Activated naive CD8-positive, alpha-beta T cell treated with anti-CD3 and anti-CD28 coated beads for 36 hours (primary cell): ENCODE measurements around the gene RHOF. TPM values are rescaled to one million over a fixed set of nuclear protein-coding genes. Genes with fewer than 3 reads are reported as not detected.

Experiments
- DNase-seq: peaks from one replicate; pipeline ENCODE4 v3.0.0; 2021
- H3K27ac Mint-ChIP-seq: one replicate; pipeline ENCODE4 v1.8.0; 2022; ENCODE audit warnings: mild to moderate bottlenecking, moderate library complexity, mixed read lengths
- H3K27me3 Mint-ChIP-seq: one replicate; pipeline ENCODE4 v1.8.0; 2022; ENCODE audit warnings: mild to moderate bottlenecking, mixed read lengths
- H3K36me3 Mint-ChIP-seq: one replicate; pipeline ENCODE4 v1.8.0; 2021; ENCODE audit warnings: mild to moderate bottlenecking, mixed read lengths
- H3K4me1 Mint-ChIP-seq: one replicate; pipeline ENCODE4 v1.8.0; 2021; ENCODE audit warnings: mixed read lengths
- H3K4me3 Mint-ChIP-seq: one replicate; pipeline ENCODE4 v1.8.0; 2022; ENCODE audit warnings: mild to moderate bottlenecking, moderate library complexity, mixed read lengths
- H3K9me3 Mint-ChIP-seq: one replicate; pipeline ENCODE4 v1.8.0; 2022; ENCODE audit warnings: mixed read lengths
- total RNA-seq, 2 experiments: library from RNA; stranded (reverse); gene quantifications; one replicate each; pipeline ENCODE4 v1.2.3, GENCODE V29; 2021

RHOF gene
- total RNA-seq, 2 experiments from 2014 or later = 78.6 to 85.5 TPM

- Mint-ChIP-seq H3K9me3 (no peaks in the 10 kb centered on the region), H3K27ac (peak overlapping the region; percentile 73), H3K4me1 (peaks cover 40% of the 10 kb centered on the region), H3K27me3 (no peaks in the 10 kb centered on the region), H3K36me3 (peaks cover 35% of the 10 kb centered on the region), H3K4me3 (peak overlapping the region; percentile 86)
- peak; percentile 82 for DNase-seq
Measured at GRCh38 chr12:121811434-121812319, 18.2 kb upstream of the RHOF start.

DNA sequence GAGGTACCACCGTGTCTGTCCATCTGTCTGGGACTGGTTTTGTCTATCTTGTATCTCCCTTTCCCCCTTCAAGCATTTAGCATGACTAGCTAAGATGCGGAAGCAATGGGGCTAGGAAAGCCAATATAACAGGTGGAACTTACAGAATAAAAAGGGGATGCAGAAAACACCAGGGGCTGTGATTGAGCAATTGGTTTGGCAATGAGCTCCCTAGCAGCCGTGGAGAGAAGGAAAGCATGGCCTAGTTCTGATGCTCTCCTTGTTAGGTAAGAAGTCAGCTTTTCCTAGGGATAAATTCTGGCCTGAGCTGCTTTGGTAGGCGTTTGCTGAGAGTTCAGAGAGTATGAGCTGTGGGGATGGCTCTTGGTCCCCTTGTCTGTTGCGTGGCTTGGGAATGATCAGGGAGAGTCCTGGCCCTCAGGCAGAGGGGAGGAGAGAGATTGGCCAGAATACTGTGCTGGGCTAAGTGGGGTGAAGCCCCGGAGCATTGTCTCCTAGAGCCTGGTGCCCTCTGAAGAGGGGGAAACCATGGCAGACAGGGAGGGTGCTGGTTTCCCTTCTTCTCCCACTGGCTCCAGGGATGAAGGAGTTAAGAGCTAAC is 17.4 kb upstream of the RHOF start:
- H3K27ac Mint-ChIP-seq = peak overlapping the region; percentile 72
- H3K4me3 Mint-ChIP-seq = peak overlapping the region; percentile 86
- peaks cover 34% of the 10 kb centered on the region for H3K36me3 Mint-ChIP-seq
- no peak for DNase-seq
- H3K9me3 Mint-ChIP-seq = no peaks in the 10 kb centered on the region
- H3K4me1 Mint-ChIP-seq = peaks cover 43% of the 10 kb centered on the region
- no peaks in the 10 kb centered on the region for H3K27me3 Mint-ChIP-seq

GRCh38 chr12:121810234-121810817 is 16.8 kb upstream of the RHOF start:
- H3K27ac Mint-ChIP-seq = peak overlapping the region; percentile 72
- no peak for DNase-seq
- peak overlapping the region; percentile 86 for H3K4me3 Mint-ChIP-seq
- H3K4me1 Mint-ChIP-seq = peaks cover 43% of the 10 kb centered on the region
- peaks cover 35% of the 10 kb centered on the region for H3K36me3 Mint-ChIP-seq
- no peaks in the 10 kb centered on the region for H3K27me3 Mint-ChIP-seq
- no peaks in the 10 kb centered on the region for H3K9me3 Mint-ChIP-seq

DNA sequence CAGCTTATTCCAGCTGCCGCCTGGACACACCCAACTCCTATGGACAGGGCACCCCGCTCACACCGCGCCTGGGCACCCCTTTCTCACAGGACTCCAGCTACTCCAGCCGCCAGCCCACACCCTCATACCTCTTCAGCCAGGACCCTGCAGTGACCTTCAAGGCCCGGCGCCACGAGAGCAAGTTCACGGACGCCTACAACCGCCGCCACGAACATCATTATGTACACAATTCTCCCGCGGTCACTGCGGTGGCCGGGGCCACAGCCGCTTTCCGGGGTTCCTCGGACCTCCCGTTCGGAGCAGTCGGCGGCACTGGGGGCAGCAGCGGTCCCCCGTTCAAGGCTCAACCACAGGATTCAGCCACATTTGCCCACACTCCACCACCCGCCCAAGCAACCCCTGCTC is 16.2 kb upstream of the RHOF start:
- Mint-ChIP-seq H3K4me1 (peaks cover 43% of the 10 kb centered on the region), H3K27me3 (no peaks in the 10 kb centered on the region), H3K36me3 (peaks cover 34% of the 10 kb centered on the region), H3K4me3 (no peak overlapping the region), H3K27ac (no peak overlapping the region), H3K9me3 (no peaks in the 10 kb centered on the region)
- DNase-seq = no peak

DNA sequence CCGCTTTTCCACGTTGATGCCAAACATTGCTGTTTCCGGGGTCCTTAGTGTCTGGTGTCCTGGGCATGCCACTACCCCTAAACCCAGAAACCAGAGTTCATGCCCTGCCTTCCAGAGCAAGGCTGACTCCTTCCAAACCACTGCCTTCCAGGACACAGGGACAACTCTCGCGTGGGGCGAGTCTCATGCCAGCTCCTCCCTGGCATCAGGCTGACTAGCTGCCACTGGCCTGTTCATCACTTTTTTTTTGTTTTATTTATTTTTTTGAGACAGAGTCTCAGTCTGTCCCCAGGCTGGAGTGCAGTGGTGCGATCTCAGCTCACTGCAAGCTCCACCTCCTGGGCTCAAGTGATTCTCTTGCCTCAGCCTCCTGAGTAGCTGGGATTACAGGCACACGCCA is 15.1 kb upstream of the RHOF start:
- Mint-ChIP-seq H3K27me3 (no peaks in the 10 kb centered on the region), H3K27ac (no peak overlapping the region)

DNA sequence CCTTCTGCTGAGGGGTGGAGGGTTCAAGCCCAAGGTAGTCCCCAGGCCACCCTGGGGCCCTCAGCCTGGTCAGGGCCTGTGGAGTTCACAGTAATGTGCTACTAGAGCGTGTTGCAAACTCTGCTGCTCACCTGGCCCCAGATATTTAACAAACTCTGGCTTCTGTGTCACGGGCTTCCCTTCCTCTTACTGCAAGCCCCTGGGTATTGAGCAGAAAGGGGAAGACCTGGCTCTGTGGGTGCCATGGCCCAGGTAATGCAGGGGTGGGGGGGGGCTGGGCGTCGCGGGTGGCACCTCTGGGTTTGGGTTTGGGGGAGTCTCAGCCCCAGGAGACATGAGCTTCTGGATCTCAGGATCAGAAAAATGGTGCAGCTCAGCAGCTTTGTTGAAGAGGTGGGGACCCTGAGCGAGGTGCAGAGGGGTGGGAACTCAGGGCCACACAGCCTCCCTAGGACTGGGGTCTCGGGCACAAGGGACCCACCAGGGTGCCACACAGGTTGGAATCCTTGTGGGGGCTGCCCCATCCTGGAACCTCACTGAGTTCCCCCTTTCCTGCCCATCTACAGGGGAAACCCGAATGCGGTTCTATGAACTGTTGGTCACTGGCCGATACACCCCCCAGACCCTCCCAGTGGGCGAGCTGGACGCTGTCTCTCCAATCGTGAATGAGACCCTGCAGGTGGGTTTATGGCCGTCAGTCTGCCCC is 14.3 kb upstream of the RHOF start:
- no peak for DNase-seq
- H3K4me3 Mint-ChIP-seq = peak overlapping the region; percentile 18
- no peaks in the 10 kb centered on the region for H3K9me3 Mint-ChIP-seq
- H3K27ac Mint-ChIP-seq = peak overlapping the region; percentile 25
- peaks cover 26% of the 10 kb centered on the region for H3K36me3 Mint-ChIP-seq
- no peaks in the 10 kb centered on the region for H3K27me3 Mint-ChIP-seq
- H3K4me1 Mint-ChIP-seq = peaks cover 33% of the 10 kb centered on the region

More for the DNA sequence above, 15.1 kb upstream of the RHOF start:
- H3K9me3 Mint-ChIP-seq = no peaks in the 10 kb centered on the region
- H3K36me3 Mint-ChIP-seq = peaks cover 30% of the 10 kb centered on the region
- no peak overlapping the region for H3K4me3 Mint-ChIP-seq
- DNase-seq = no peak
- H3K4me1 Mint-ChIP-seq = peaks cover 41% of the 10 kb centered on the region

DNA sequence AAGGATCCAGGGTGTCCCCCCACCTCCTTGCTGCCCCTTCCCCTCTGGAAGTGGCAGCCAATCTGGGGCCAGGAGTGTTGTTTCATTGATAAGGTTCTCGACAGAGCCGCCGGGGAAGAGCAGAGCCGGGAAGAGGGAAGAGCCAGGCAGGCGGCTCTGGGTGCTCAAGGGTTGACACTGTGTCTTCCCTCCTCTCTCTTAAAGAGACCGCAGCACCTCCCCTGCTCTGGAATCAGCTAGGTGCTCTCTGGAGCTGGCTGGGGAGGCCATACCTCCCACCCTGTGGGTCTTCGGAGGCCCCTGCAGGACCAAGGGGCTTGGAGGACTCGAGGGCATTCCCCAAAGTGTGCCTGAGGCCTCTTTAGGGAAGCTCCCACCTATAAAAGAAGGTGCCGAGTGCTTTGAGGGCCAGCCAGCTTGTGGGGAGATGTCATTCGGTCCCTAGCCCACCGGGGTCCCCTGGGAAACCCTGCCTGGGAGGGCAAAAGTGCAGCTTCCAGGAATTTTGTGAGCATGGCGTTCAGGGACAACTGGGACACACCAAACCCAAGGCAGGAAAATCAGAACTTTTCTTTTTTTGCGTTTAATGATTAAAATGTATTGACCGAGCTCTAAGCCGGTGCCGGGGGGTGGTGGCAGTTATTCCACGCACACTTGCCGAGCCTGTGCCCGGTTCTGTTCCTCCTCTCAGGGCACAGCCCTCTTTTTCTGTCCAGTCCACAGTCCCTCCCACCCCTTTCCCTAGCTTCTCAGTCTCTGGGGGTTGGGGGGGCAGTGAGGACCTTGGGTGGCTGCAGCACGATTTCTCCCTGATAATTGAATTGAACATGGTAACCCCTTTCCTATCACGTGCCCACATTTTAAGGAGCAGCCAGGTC is 13.3 kb upstream of the RHOF start:
- H3K27me3 Mint-ChIP-seq = no peaks in the 10 kb centered on the region
- peak overlapping the region; percentile 85 for H3K4me3 Mint-ChIP-seq
- no peaks in the 10 kb centered on the region for H3K9me3 Mint-ChIP-seq
- DNase-seq = no peak
- peaks cover 26% of the 10 kb centered on the region for H3K36me3 Mint-ChIP-seq
- H3K27ac Mint-ChIP-seq = peak overlapping the region; percentile 79
- peaks cover 32% of the 10 kb centered on the region for H3K4me1 Mint-ChIP-seq

GRCh38 chr12:121806009-121806545 is 12.6 kb upstream of the RHOF start:
- no peak for DNase-seq
- Mint-ChIP-seq H3K4me1 (peaks cover 31% of the 10 kb centered on the region), H3K9me3 (no peaks in the 10 kb centered on the region), H3K4me3 (peak overlapping the region; percentile 85), H3K27ac (peak overlapping the region; percentile 79), H3K36me3 (peaks cover 32% of the 10 kb centered on the region), H3K27me3 (no peaks in the 10 kb centered on the region)

GRCh38 chr12:121805171-121806008 is 11.9 kb upstream of the RHOF start:
- H3K4me3 Mint-ChIP-seq = peak overlapping the region; percentile 95
- peaks cover 30% of the 10 kb centered on the region for H3K36me3 Mint-ChIP-seq

DNA sequence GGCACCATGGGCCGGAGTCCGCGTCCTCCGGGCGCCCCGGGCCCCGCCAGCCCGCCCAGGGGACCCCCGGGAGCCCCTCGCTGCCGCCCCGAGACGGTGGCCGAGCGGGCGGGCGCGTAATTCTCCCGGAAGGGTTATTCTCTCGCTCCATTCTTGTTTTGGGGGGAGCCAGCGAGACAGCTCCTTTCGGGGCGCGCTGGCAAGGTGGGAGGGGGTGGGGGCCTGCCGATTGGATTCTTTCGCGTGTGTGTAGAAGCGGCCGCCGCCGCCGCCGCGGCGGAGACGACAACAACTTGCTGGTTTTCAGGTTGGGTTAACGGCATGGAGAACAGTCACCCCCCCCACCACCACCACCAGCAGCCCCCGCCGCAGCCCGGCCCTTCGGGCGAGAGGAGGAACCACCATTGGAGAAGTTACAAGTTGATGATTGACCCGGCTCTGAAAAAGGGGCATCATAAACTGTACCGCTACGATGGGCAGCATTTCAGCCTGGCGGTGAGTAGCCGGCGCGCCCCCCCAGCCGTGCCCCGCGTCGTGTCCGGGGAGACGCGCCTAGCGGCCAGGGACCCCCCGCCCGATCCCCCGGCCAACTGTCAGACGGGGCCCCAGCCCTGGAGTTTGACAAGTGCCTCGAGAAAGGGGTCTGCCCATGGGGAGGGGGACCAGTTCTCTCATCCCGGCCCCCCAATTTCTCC is 11.1 kb upstream of the RHOF start:
- Mint-ChIP-seq H3K9me3 (no peaks in the 10 kb centered on the region), H3K36me3 (peaks cover 27% of the 10 kb centered on the region), H3K27me3 (no peaks in the 10 kb centered on the region), H3K4me3 (peak overlapping the region; percentile 95), H3K27ac (peak overlapping the region; percentile 96), H3K4me1 (peaks cover 26% of the 10 kb centered on the region)
- DNase-seq = peak; percentile 58

More at GRCh38 chr12:121805171-121806008, 11.9 kb upstream of the RHOF start:
- Mint-ChIP-seq H3K27me3 (no peaks in the 10 kb centered on the region), H3K9me3 (no peaks in the 10 kb centered on the region), H3K27ac (peak overlapping the region; percentile 96), H3K4me1 (peaks cover 26% of the 10 kb centered on the region)
- DNase-seq = no peak

GRCh38 chr12:121803861-121804416 is 10.5 kb upstream of the RHOF start, which contains the start of gene SETD1B:
Gene SETD1B, plus strand, starts transcription at chr12:121804009. Its CDS starts 729 bp downstream, at chr12:121804738.
- Mint-ChIP-seq H3K36me3 (peaks cover 22% of the 10 kb centered on the region), H3K4me1 (peaks cover 31% of the 10 kb centered on the region)
- DNase-seq = peak; percentile 68

DNA sequence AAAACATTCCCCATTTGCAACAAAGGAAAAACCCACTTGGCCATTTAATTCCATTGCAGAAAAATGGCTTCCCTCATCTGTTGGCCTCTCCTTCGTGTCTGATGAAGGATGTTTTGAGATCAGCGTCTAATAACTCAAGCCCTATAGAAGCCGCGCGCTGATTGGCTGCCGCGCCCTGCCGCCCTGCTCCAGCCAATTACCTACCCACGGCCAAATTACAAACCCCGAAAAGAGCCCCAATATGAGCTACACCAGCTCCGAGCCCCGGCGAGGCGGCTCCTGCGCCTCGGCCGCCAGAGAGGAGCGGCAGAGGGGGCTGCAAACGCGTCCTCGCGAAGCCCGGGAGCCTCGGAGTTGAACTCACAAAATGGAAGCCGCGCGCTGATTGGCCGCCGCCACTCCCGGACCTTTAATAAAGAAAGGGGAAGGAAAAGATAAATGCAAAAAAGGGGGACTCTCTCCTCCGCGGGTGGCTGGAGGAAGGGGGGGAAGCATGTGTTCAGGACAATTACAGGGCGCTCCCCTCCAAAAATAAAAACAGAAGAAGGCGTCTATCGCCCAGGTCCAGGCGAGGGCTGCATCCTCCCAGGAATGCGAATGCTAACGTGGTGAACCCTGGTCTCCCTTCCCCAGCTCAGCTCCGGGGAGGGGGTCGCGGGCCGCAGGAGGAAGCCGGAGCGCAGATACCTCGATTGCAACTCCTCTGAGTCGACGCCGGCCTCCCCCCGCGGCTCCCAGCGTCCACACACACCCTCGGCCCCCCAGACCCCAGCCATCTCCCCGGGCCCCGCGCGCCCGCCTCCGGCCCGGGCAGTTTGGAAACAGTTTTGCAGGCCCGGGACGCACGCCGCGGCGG is 9.6 kb upstream of the RHOF start:
- DNase-seq = peak; percentile 93
- H3K9me3 Mint-ChIP-seq = no peaks in the 10 kb centered on the region
- H3K36me3 Mint-ChIP-seq = peaks cover 25% of the 10 kb centered on the region
- peaks cover 34% of the 10 kb centered on the region for H3K4me1 Mint-ChIP-seq
- H3K4me3 Mint-ChIP-seq = peak overlapping the region; percentile 87
- peak overlapping the region; percentile 95 for H3K27ac Mint-ChIP-seq
- no peaks in the 10 kb centered on the region for H3K27me3 Mint-ChIP-seq

More at GRCh38 chr12:121803861-121804416, 10.5 kb upstream of the RHOF start, which contains the start of gene SETD1B:
- no peaks in the 10 kb centered on the region for H3K9me3 Mint-ChIP-seq
- H3K27me3 Mint-ChIP-seq = no peaks in the 10 kb centered on the region
- H3K27ac Mint-ChIP-seq = peak within 1 kb of the TSS; percentile 96
- H3K4me3 Mint-ChIP-seq = peak within 1 kb of the TSS; percentile 95
